ENCODE data around the gene GABRR1.
"Not testable (repeated sequence)": the region's sequence is repeated elsewhere in the genome, so short reads cannot be mapped to it uniquely, and the experiment has no call there.

Gene GABRR1

GRCh38 chr6:89217299-89217910, at the start of gene GABRR1:
GABRR1 (minus strand) TSS chr6:89217358; CDS start chr6:89217322, 36 bp downstream.
- DNase-seq, result no peak

- no peak for DNase-seq
These were observed 47.1 kb upstream of the GABRR1 start for GRCh38 chr6:89264296-89264695.

- no peak for DNase-seq
These were observed 43.7 kb upstream of the GABRR1 start for GRCh38 chr6:89260832-89261231.

- no peak for DNase-seq
These were observed 43.2 kb upstream of the GABRR1 start for GRCh38 chr6:89260310-89260709.

- DNase-seq, result no peak
These were observed 41.8 kb upstream of the GABRR1 start for GRCh38 chr6:89258912-89259311.

GRCh38 chr6:89257781-89258180, 40.6 kb upstream of the GABRR1 start:
- DNase-seq, result no peak

- no peak for DNase-seq
These were observed 40.2 kb upstream of the GABRR1 start for GRCh38 chr6:89257346-89257745.

GRCh38 chr6:89255417-89255816, 38.3 kb upstream of the GABRR1 start:
- DNase-seq, result no peak

- no peak for DNase-seq
These were observed 37.4 kb upstream of the GABRR1 start for GRCh38 chr6:89254569-89254968.

GRCh38 chr6:89252907-89253306, 35.7 kb upstream of the GABRR1 start:
- no peak for DNase-seq

GRCh38 chr6:89251976-89252375, 34.8 kb upstream of the GABRR1 start:
- DNase-seq, result no peak

GRCh38 chr6:89251170-89251569, 34.0 kb upstream of the GABRR1 start:
- DNase-seq, result no peak

GRCh38 chr6:89250239-89250638, 33.1 kb upstream of the GABRR1 start:
- no peak for DNase-seq

- no peak for DNase-seq
These were observed 27.3 kb upstream of the GABRR1 start for GRCh38 chr6:89244241-89244985.

GRCh38 chr6:89243331-89243629, 26.1 kb upstream of the GABRR1 start:
- no peak for DNase-seq

GRCh38 chr6:89242574-89243330, 25.6 kb upstream of the GABRR1 start:
- DNase-seq, result peak; percentile 26

GRCh38 chr6:89239338-89239737, 22.2 kb upstream of the GABRR1 start:
- peak; percentile 27 for DNase-seq

- DNase-seq, result no peak
These were observed 20.0 kb upstream of the GABRR1 start for GRCh38 chr6:89237158-89237557.

GRCh38 chr6:89233605-89234004, 16.4 kb upstream of the GABRR1 start:
- not testable (repeated sequence) for DNase-seq

GRCh38 chr6:89222712-89223039, 5.5 kb upstream of the GABRR1 start:
- DNase-seq, result no peak

- no peak for DNase-seq
These were observed 5.0 kb upstream of the GABRR1 start for GRCh38 chr6:89221971-89222711.

GRCh38 chr6:89221129-89221528, 4.0 kb upstream of the GABRR1 start:
- no peak for DNase-seq

GRCh38 chr6:89216411-89216810, 747 bp downstream of the GABRR1 start:
- no peak for DNase-seq

- DNase-seq, result no peak
These were observed 1.8 kb downstream of the GABRR1 start for GRCh38 chr6:89215391-89215790.

All from CD4-positive, alpha-beta T cell treated with Interleukin-4 for 4 hours (primary cell).